HepG2 (cell line): ENCODE results near the gene DTNB. TPM values are rescaled to one million over a fixed set of nuclear protein-coding genes. Genes with fewer than 3 reads are reported as not detected.

ENCODE experiments used
- ATAC-seq: fragments of 200-7000 bp; cut with Tn5 transposase; 3 replicates; pipeline ENCODE4 v1.9.1; 2020; ENCODE audit warnings: mild to moderate bottlenecking, moderate library complexity
- BruUV-seq: library from RNA; stranded (reverse); fragments of 400-500 nt; replicated peaks from 2 replicates; lab custom pipeline; 2021; lab: Mats Ljungman, UMichigan
- CTCF ChIA-PET: fragments of 300-600 bp; formaldehyde crosslinking; extraction: SDS; loops from one replicate; lab custom pipeline; 2021; ENCODE audit warnings: low total read pairs, inconsistent platforms, low intra/inter-chr PET ratio; lab: Yijun Ruan, JAX
- POLR2A ChIA-PET: fragments of 350-600 bp; sonication (Branson Sonifier 250); formaldehyde crosslinking; loops from one replicate; lab custom pipeline; 2020; ENCODE audit warnings: antibody characterized with exemption, inconsistent platforms; lab: Yijun Ruan, JAX
- DNase-seq: peaks from one replicate; pipeline ENCODE4 v3.0.0-alpha.2; 2015; ENCODE audit warnings: low spot score
- FAIRE-seq: peaks from 3 replicates; lab custom pipeline; 2011; peaks lifted over from hg19 to GRCh38; lab: Jason Lieb, UNC
- H2AFZ ChIP-seq: one replicate; pipeline ENCODE4 v1.6.1; 2011; ENCODE audit warnings: low read length, inconsistent platforms
- H3K27ac ChIP-seq: fragments of 300-600 bp; 3 replicates; pipeline ENCODE4 v1.8.0; 2011; ENCODE audit warnings: mixed run types, mild to moderate bottlenecking, mixed read lengths, low read length, inconsistent platforms; ENCODE audit not compliant: insufficient read depth; ENCODE audit errors: extremely low read length
- H3K27me3 ChIP-seq, 2 experiments: fragments of 200-600 bp in 1 of 2; 2 replicates in 1 of 2; 3 replicates in 1 of 2; pipeline versions ENCODE4 v1.6.0 to v1.8.0; 2011; ENCODE audit warnings: low read length in 2 of 2, mild to moderate bottlenecking in 2 of 2, moderate library complexity in 2 of 2, inconsistent platforms in 1 of 2; ENCODE audit not compliant: insufficient read depth in 2 of 2, control insufficient read depth in 1 of 2
- H3K36me3 ChIP-seq, 2 experiments: fragments of 200-600 bp in 1 of 2; replicated peaks in 1 of 2; 2 replicates in 1 of 2; 3 replicates in 1 of 2; pipeline versions ENCODE4 v1.5.1 to v1.8.0; 2011; ENCODE audit warnings: low read length in 2 of 2, inconsistent platforms in 1 of 2; ENCODE audit not compliant: insufficient read depth in 2 of 2, control insufficient read depth in 1 of 2
- H3K4me1 ChIP-seq: 2 replicates; pipeline ENCODE4 v1.5.1; 2012; ENCODE audit warnings: low read length, inconsistent platforms; ENCODE audit not compliant: insufficient read depth
- H3K4me2 ChIP-seq: 2 replicates; pipeline ENCODE4 v1.6.0; 2011; ENCODE audit warnings: low read depth, low read length, inconsistent platforms
- H3K4me3 ChIP-seq, 3 experiments: fragments of 200-600 bp in 1 of 3; sonication (generic), shearing (Covaris generic) in 1 of 3; replicated peaks in 1 of 3; 2 replicates each; pipeline ENCODE4 v1.5.1; 2011 to 2016; ENCODE audit warnings: low read length in 3 of 3, inconsistent platforms in 2 of 3, low read depth in 2 of 3, mild to moderate bottlenecking in 2 of 3, control low read depth in 1 of 3, mixed read lengths in 1 of 3; ENCODE audit not compliant: insufficient read depth in 1 of 3
- H3K79me2 ChIP-seq: one replicate; pipeline ENCODE4 v1.6.1; 2011; ENCODE audit warnings: low read length, inconsistent platforms; ENCODE audit not compliant: insufficient read depth
- H3K9ac ChIP-seq: 2 replicates; pipeline ENCODE4 v1.6.0; 2011; ENCODE audit warnings: mild to moderate bottlenecking, low read depth, low read length, inconsistent platforms; ENCODE audit not compliant: insufficient read depth
- H3K9me3 ChIP-seq: 2 replicates; pipeline ENCODE4 v1.5.1; 2012; ENCODE audit warnings: mild to moderate bottlenecking, low read length
- H4K20me1 ChIP-seq: 2 replicates; pipeline ENCODE4 v1.6.0; 2011; ENCODE audit warnings: inconsistent platforms, mild to moderate bottlenecking, low read length, moderate library complexity; ENCODE audit not compliant: insufficient read depth
- ASH2L ChIP-seq: fragments of 300-600, 200-600 bp; sonication (generic); IDR thresholded peaks from 2 replicates; pipeline ENCODE4 v1.7.0; 2017; ENCODE audit warnings: low read depth, mild to moderate bottlenecking, moderate library complexity, mixed read lengths, low read length; ENCODE audit not compliant: insufficient read length
- CEBPZ ChIP-seq: IDR thresholded peaks from 2 replicates; pipeline ENCODE4 v1.6.1; 2012; ENCODE audit warnings: low read length, improper control_type of control experiment
- DBP ChIP-seq: sonication (generic); formaldehyde crosslinking; IDR thresholded peaks from 2 replicates; pipeline ENCODE4 v1.4.0; 2020; ENCODE audit warnings: missing genetic modification reagents; ENCODE audit errors: not compliant biosample characterization
- DMAP1 ChIP-seq: IDR thresholded peaks from 2 replicates; pipeline ENCODE4 v1.6.1; 2016
- MLX ChIP-seq: IDR thresholded peaks from 2 replicates; pipeline ENCODE4 v1.6.1; 2016
- NRL ChIP-seq: sonication (generic); formaldehyde crosslinking; IDR thresholded peaks from 2 replicates; pipeline ENCODE4 v1.5.0; 2020; ENCODE audit warnings: missing genetic modification reagents, mild to moderate bottlenecking, moderate library complexity, borderline replicate concordance
- PLRG1 ChIP-seq: fragments of 450-650 bp; conservative IDR thresholded peaks from 2 replicates; pipeline ENCODE4 v1.6.1; 2016
- SOX6 ChIP-seq, 2 experiments: fragments of 450-650 bp in 1 of 2; sonication (generic) in 1 of 2; formaldehyde crosslinking in 1 of 2; IDR thresholded peaks; 2 replicates each; pipeline versions ENCODE4 v1.4.0 to v1.6.1; 2017 to 2020; ENCODE audit warnings: antibody characterized with exemption in 1 of 2, mild to moderate bottlenecking in 1 of 2, missing genetic modification reagents in 1 of 2
- ZHX2 ChIP-seq, 2 experiments: sonication (generic) in 1 of 2; formaldehyde crosslinking in 1 of 2; IDR thresholded peaks; 2 replicates each; pipeline versions ENCODE4 v1.6.1 to v1.9.0; 2014 to 2022; ENCODE audit warnings: antibody characterized with exemption in 1 of 2, borderline replicate concordance in 1 of 2, inconsistent platforms in 1 of 2, low read depth in 1 of 2, missing genetic modification reagents in 1 of 2
- ZNF160 ChIP-seq: sonication (generic); formaldehyde crosslinking; IDR thresholded peaks from 2 replicates; pipeline ENCODE4 v1.8.0; 2022; ENCODE audit warnings: mild to moderate bottlenecking, inconsistent platforms, missing genetic modification reagents
- WGBS: methylation state at CpG from one replicate; pipeline ENCODE4 v1.1.6; 2017; ENCODE audit warnings: low lambda C conversion rate; 5-methylcytosine and 5-hydroxymethylcytosine counted together
- in situ Hi-C: cut with HindIII; loops from 2 replicates; pipeline ENCODE4 v1.10.0; 2017; ENCODE audit warnings: low pct_unique_long_range_greater_than_20kb; ENCODE audit not compliant: extremely low pct_ligation_motif_present
- intact Hi-C: fragments of 100-400 bp; cut with micrococcal nuclease; formaldehyde crosslinking; loops from one replicate; pipeline ENCODE4 v1.10.0; 2022; ENCODE audit not compliant: unreplicated experiment
- polyA plus RNA-seq, 8 experiments: library from polyadenylated mRNA; depleted of rRNA in 3 of 8; stranded (reverse) in 7 of 8; unstranded in 1 of 8; fragments of >200 nt; fragmentation: Illumina TruSeq in 4 of 8; extraction: Trizol in 4 of 8; gene quantifications; 2 replicates each; pipeline versions ENCODE4 v1.2.1 to v1.2.3, GENCODE V29; 2011 to 2016; ENCODE audit warnings: low read depth in 4 of 8, missing spikeins in 1 of 8, mixed read lengths in 1 of 8; ENCODE audit not compliant: insufficient read depth in 1 of 8
- total RNA-seq, 5 experiments: library from RNA; depleted of rRNA; stranded (reverse); fragments of >200 nt; fragmentation: Illumina TruSeq; extraction: Trizol; gene quantifications; 2 replicates each; pipeline ENCODE4 v1.2.3, GENCODE V29; 2016; ENCODE audit warnings: low read depth in 1 of 5

Gene DTNB
- total and polyA plus RNA-seq, 2 of the 13 experiments (the other 11 are each of a cell fraction or from before 2014, with no cell fraction given): 14.4 to 23.9 TPM

GRCh38 chr2:25410370-25410769 lies 263.0 kb downstream of the DTNB start (continued):
- TF ChIP-seq ZHX2 (IDR thresholded peaks at IDR 0.05; ENCODE audit: low read depth): no peak
- TF ChIP-seq ZHX2 (CRISPR knock-in tag; IDR thresholded peaks at IDR 0.05; ENCODE audit: borderline replicate concordance): no peak
- TF ChIP-seq DMAP1 (CRISPR knock-in tag): no peak
- no peak for TF ChIP-seq SOX6 (IDR thresholded peaks at IDR 0.05)
- TF ChIP-seq SOX6 (CRISPR knock-in tag; IDR thresholded peaks at IDR 0.05): no peak
- TF ChIP-seq DBP (CRISPR knock-in tag): no peak

GRCh38 chr2:25409468-25409867 lies 263.9 kb downstream of the DTNB start:
- Histone ChIP-seq H3K4me2 (no peak overlapping the region), H3K27ac (no peak overlapping the region), H3K27me3 (no peaks in the 10 kb centered on the region), H2AFZ (no peak overlapping the region), H3K4me1 (no peaks in the 10 kb centered on the region), H3K79me2 (no peaks in the 10 kb centered on the region), H3K9me3 (no peaks in the 10 kb centered on the region), H3K36me3 (no peaks in the 10 kb centered on the region), H3K4me3 (no peak overlapping the region), H4K20me1 (no peaks in the 10 kb centered on the region), H3K9ac (no peak overlapping the region)
- ATAC-seq (no peak), DNase-seq (no peak), FAIRE-seq (no peak)
- no TSS peak for BruUV-seq
- POLR2A ChIA-PET: no interaction called here
- CTCF ChIA-PET: no interaction called here
- in situ Hi-C loops (no loop called here), intact Hi-C loops (no loop called here)
- WGBS: 92% methylated on average over 3 of the region's 3 CpGs
- no peak for TF ChIP-seq MLX
- no peak for TF ChIP-seq NRL (CRISPR knock-in tag)
- no peak for TF ChIP-seq ASH2L
- TF ChIP-seq ZNF160 (CRISPR knock-in tag): no peak
- no peak for TF ChIP-seq CEBPZ
- no peak for TF ChIP-seq PLRG1
